ENCODE measurements around the gene ANKRD16.

GRCh38 chr10:5843686-5844344, 45.9 kb downstream of the ANKRD16 start:
- TF ChIP-seq, protein P1, sequence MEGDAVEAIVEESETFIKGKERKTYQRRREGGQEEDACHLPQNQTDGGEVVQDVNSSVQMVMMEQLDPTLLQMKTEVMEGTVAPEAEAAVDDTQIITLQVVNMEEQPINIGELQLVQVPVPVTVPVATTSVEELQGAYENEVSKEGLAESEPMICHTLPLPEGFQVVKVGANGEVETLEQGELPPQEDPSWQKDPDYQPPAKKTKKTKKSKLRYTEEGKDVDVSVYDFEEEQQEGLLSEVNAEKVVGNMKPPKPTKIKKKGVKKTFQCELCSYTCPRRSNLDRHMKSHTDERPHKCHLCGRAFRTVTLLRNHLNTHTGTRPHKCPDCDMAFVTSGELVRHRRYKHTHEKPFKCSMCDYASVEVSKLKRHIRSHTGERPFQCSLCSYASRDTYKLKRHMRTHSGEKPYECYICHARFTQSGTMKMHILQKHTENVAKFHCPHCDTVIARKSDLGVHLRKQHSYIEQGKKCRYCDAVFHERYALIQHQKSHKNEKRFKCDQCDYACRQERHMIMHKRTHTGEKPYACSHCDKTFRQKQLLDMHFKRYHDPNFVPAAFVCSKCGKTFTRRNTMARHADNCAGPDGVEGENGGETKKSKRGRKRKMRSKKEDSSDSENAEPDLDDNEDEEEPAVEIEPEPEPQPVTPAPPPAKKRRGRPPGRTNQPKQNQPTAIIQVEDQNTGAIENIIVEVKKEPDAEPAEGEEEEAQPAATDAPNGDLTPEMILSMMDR (conservative IDR thresholded peaks at IDR 0.05; ENCODE audit: low read depth, low read length) = no peak
- TF ChIP-seq EZH2 (IDR thresholded peaks at IDR 0.05; ENCODE audit: low read length, unreplicated experiment) (no peak), EZH2phosphoT487 (IDR thresholded peaks at IDR 0.05; ENCODE audit: borderline replicate concordance, low read length) (no peak)

Measured in PC-3 (cell line).